Glutamatergic neuron (in vitro differentiated cells): Measurements from ENCODE around the gene CD86. TPM values are rescaled to one million over a fixed set of nuclear protein-coding genes. Genes with fewer than 3 reads are reported as not detected.

Experiments used
- DNase-seq: peaks from one replicate; pipeline ENCODE4 v3.0.0; 2022
- H3K27ac Mint-ChIP-seq: one replicate; pipeline ENCODE4 v1.8.0; 2020; ENCODE audit warnings: mild to moderate bottlenecking, mixed read lengths, inconsistent platforms; ENCODE audit not compliant: unreplicated experiment
- H3K27me3 Mint-ChIP-seq: one replicate; pipeline ENCODE4 v1.8.0; 2020; ENCODE audit warnings: mild to moderate bottlenecking, moderate library complexity, mixed read lengths, inconsistent platforms; ENCODE audit not compliant: unreplicated experiment
- H3K36me3 Mint-ChIP-seq: one replicate; pipeline ENCODE4 v1.8.0; 2020; ENCODE audit warnings: mild to moderate bottlenecking, mixed read lengths, inconsistent platforms; ENCODE audit not compliant: unreplicated experiment
- H3K4me1 Mint-ChIP-seq: one replicate; pipeline ENCODE4 v1.8.0; 2020; ENCODE audit warnings: mild to moderate bottlenecking, low read depth, mixed read lengths, inconsistent platforms; ENCODE audit not compliant: unreplicated experiment
- H3K4me3 Mint-ChIP-seq: one replicate; pipeline ENCODE4 v1.8.0; 2020; ENCODE audit warnings: mild to moderate bottlenecking, mixed read lengths, inconsistent platforms; ENCODE audit not compliant: unreplicated experiment
- H3K9me3 Mint-ChIP-seq: one replicate; pipeline ENCODE4 v1.8.0; 2020; ENCODE audit warnings: mild to moderate bottlenecking, moderate library complexity, mixed read lengths, inconsistent platforms; ENCODE audit not compliant: unreplicated experiment
- total RNA-seq: library from RNA; stranded (reverse); fragmentation: NEBNext Ultra II Directional; extraction: Animal tissue kit (Norgen Biotek cat#: 25700); gene quantifications from one replicate; pipeline ENCODE4 v1.2.1, GENCODE V29; 2021; ENCODE audit not compliant: unreplicated experiment
- TF ChIP-seq, protein P1 (sequence below): fragments of 200-600 bp; sonication (generic); IDR thresholded peaks from one replicate; pipeline ENCODE4 v1.5.0; 2021; ENCODE audit not compliant: partially characterized antibody, unreplicated experiment

CD86 gene
- total RNA-seq, 1 donor from 2014 or later, result not detected

DNA sequence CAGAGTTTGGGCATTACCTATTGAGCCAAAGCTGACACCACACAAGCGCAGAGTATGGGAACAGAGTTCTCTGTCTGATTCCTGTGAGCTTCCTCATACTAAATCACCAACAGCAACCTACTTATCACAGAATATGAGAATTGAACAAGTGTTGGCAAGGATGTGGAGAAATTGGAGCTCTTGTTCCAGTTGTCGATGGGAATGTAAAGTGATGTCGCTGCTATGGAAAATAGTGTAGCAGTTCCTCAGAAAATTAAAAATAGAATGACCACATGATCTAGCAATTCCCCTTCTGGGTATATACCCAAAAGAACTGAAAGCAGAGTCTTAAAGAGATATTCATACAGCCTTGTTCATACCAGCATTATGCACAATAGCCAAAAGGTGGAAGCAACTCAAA lies 33.4 kb downstream of the CD86 start:
- Mint-ChIP-seq H3K36me3 (no peaks in the 10 kb centered on the region), H3K4me1 (peaks cover 4% of the 10 kb centered on the region)

DNA sequence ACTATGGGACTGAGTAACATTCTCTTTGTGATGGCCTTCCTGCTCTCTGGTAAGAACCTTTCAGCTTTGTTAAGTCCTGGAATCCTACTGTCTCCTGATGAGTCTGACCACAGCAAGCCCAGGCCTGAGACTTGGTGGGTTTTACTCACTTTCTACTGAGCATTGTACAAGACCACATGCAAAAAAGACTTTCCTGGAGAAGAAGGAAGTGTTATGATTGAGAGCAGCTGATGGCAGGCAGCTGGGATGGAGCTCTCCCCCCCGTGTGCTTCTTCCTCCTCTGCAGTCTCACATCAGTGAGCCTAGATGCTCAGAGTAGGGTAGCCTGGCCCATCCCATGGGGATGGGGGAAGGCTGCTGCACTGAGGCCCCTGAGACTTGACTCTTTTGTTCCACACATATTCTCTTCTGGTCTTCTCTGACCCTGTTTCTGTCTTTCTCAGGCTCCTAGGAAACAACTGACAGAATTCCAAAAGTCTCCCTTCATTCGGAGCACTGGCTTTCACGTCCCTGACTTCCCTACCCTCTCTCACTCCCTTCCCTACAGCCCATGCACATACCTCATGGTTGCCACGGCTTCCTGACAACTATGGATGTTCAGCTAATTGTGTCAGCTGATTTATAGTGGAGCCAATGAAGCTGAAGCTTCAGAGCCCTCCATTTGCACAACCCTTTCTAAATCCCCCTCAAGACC lies 36.6 kb downstream of the CD86 start:
- TF ChIP-seq, protein P1, sequence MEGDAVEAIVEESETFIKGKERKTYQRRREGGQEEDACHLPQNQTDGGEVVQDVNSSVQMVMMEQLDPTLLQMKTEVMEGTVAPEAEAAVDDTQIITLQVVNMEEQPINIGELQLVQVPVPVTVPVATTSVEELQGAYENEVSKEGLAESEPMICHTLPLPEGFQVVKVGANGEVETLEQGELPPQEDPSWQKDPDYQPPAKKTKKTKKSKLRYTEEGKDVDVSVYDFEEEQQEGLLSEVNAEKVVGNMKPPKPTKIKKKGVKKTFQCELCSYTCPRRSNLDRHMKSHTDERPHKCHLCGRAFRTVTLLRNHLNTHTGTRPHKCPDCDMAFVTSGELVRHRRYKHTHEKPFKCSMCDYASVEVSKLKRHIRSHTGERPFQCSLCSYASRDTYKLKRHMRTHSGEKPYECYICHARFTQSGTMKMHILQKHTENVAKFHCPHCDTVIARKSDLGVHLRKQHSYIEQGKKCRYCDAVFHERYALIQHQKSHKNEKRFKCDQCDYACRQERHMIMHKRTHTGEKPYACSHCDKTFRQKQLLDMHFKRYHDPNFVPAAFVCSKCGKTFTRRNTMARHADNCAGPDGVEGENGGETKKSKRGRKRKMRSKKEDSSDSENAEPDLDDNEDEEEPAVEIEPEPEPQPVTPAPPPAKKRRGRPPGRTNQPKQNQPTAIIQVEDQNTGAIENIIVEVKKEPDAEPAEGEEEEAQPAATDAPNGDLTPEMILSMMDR, result no peak
- DNase-seq, result no peak
- Mint-ChIP-seq H3K4me3 (no peak overlapping the region), H3K9me3 (no peaks in the 10 kb centered on the region), H3K4me1 (peaks cover 4% of the 10 kb centered on the region), H3K27ac (no peak overlapping the region), H3K36me3 (no peaks in the 10 kb centered on the region), H3K27me3 (no peaks in the 10 kb centered on the region)

More for the DNA sequence above, 33.4 kb downstream of the CD86 start:
- H3K27ac Mint-ChIP-seq, result no peak overlapping the region
- peaks cover 1% of the 10 kb centered on the region for H3K27me3 Mint-ChIP-seq
- TF ChIP-seq, protein P1, result no peak
- H3K4me3 Mint-ChIP-seq, result no peak overlapping the region
- no peak for DNase-seq
- H3K9me3 Mint-ChIP-seq, result no peaks in the 10 kb centered on the region

DNA sequence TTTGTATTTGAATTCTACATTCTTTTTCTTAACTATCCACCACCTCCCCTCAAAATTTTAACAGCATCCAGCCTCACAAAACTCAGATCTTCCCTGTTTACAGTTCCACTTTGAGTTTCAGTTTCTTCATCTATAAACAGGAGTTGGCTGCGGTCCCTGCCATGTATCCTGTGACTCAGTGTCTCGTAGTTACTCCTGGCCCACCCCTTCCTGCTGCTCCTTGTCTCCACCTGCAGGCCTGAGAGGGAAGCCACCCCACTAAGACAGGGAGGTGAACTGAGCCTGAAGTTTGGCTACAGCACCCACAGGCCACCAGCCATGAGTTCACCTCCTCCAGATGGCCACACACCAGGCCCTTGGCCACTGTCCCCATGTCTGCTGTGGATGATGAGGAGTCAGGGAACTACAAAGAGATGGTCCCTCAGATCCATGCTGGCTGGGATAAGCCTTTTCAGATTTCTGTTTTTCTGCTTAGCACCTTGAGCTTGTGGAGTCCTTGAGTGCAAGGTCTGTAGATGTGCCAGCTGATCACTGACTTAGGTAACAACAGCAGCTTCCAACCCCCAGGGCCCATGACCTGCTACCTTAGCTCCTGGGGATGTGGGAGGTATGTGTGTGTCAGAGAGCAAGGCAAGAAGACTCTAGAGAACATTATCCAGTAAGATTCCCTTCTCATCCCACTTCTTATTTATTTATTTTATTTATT lies 37.5 kb downstream of the CD86 start:
- Mint-ChIP-seq H3K4me1 (peaks cover 4% of the 10 kb centered on the region), H3K36me3 (no peaks in the 10 kb centered on the region), H3K9me3 (no peaks in the 10 kb centered on the region), H3K4me3 (peak overlapping the region; percentile 14), H3K27me3 (no peaks in the 10 kb centered on the region), H3K27ac (no peak overlapping the region)
- TF ChIP-seq, protein P1, result peak; percentile 19
- no peak for DNase-seq

DNA sequence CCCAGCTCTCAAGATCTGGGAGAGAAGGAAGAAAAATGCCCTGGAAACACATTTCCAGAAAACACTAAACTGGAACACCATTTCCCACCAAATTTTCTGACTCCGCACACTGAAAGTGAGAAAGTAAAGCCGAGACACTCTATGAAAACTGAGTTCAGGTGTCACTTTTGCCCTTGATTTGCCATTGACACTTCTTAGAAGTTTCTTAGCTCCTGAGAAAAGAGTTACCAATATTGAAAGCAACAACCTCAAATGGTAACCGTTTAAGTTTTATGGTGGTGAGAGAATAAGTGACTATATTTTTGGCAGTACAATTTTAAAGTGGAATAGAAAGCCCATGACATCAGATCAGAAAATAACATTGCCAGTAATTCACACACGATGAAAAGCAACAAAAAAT lies 39.0 kb downstream of the CD86 start:
- TF ChIP-seq, protein P1, result no peak
- no peak for DNase-seq
- peaks cover 4% of the 10 kb centered on the region for H3K4me1 Mint-ChIP-seq
- H3K36me3 Mint-ChIP-seq, result no peaks in the 10 kb centered on the region
- no peaks in the 10 kb centered on the region for H3K27me3 Mint-ChIP-seq
- H3K4me3 Mint-ChIP-seq, result no peak overlapping the region
- H3K9me3 Mint-ChIP-seq, result no peaks in the 10 kb centered on the region
- H3K27ac Mint-ChIP-seq, result no peak overlapping the region

DNA sequence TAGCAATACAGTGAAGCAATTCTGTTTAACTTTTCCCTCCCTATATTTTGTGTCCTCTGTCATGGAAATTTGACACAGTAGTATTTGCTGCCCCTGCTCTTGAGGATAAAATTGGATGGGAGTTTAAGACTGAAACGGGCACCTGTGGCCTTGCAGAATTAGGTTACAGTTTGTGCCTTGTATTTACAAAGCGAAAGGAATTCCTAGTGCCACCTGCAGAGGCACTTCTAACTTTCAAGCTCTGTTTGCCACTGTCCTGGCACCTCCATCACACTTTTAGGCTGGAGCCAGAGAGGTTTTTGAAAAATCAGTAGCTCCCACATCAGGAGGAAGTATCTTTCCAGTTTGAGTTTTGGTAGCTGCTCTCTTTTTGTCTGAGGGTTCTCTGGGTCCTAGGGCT lies 39.5 kb downstream of the CD86 start:
- TF ChIP-seq, protein P1, result no peak
- Mint-ChIP-seq H3K36me3 (no peaks in the 10 kb centered on the region), H3K9me3 (no peaks in the 10 kb centered on the region), H3K27me3 (no peaks in the 10 kb centered on the region), H3K27ac (no peak overlapping the region), H3K4me1 (peaks cover 4% of the 10 kb centered on the region), H3K4me3 (no peak overlapping the region)
- DNase-seq, result no peak
